ENCODE results near the gene CCDC57.

CCDC57 gene

DNA sequence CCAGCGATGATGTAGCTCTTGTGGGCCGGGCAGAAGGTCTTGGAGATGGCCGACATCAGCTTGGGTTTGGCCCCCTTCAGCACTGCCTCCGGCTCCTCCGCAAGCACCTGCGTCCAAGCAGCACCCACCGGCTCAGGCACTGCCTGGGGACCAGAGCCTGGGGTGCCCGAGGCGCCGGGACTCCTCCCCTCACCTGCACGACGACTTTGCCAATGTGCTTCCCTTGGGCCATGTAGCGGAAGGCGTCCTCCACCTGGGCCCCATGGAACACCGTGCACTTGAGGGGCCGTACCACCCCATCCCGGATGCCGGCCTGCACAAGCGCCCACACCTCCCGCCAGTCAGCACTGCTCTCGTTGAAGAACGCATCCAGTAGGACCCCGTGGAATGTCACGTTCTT, 129.6 kb downstream of the CCDC57 start:
- no peak overlapping the region for H2AFZ ChIP-seq (ENCODE audit: low read depth, low read length, severe bottlenecking)
- TF ChIP-seq EZH2phosphoT487 (conservative IDR thresholded peaks at IDR 0.05; ENCODE audit: low read length) = no peak
- TF ChIP-seq, protein P1, sequence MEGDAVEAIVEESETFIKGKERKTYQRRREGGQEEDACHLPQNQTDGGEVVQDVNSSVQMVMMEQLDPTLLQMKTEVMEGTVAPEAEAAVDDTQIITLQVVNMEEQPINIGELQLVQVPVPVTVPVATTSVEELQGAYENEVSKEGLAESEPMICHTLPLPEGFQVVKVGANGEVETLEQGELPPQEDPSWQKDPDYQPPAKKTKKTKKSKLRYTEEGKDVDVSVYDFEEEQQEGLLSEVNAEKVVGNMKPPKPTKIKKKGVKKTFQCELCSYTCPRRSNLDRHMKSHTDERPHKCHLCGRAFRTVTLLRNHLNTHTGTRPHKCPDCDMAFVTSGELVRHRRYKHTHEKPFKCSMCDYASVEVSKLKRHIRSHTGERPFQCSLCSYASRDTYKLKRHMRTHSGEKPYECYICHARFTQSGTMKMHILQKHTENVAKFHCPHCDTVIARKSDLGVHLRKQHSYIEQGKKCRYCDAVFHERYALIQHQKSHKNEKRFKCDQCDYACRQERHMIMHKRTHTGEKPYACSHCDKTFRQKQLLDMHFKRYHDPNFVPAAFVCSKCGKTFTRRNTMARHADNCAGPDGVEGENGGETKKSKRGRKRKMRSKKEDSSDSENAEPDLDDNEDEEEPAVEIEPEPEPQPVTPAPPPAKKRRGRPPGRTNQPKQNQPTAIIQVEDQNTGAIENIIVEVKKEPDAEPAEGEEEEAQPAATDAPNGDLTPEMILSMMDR (IDR thresholded peaks at IDR 0.05; ENCODE audit: insufficient read depth, low read length, poor library complexity, severe bottlenecking) = no peak
- no peak overlapping the region for H3K4me2 ChIP-seq (ENCODE audit: low read depth, low read length, poor library complexity, severe bottlenecking)
- no peaks in the 10 kb centered on the region for H4K20me1 ChIP-seq (ENCODE audit: low read depth, low read length)
- H3K9me3 ChIP-seq (ENCODE audit: insufficient read depth, low read length) = no peaks in the 10 kb centered on the region
- H3K27ac ChIP-seq (ENCODE audit: low read depth, low read length) = no peak overlapping the region
- no peaks in the 10 kb centered on the region for H3K27me3 ChIP-seq (ENCODE audit: low read length)
- no peak overlapping the region for H3K4me3 ChIP-seq (ENCODE audit: insufficient read depth, low read length, poor library complexity, severe bottlenecking)
- H3K9me2 ChIP-seq (replicated peaks; ENCODE audit: insufficient read depth, low read length) = no peaks in the 10 kb centered on the region
- no peak overlapping the region for H3K9ac ChIP-seq (ENCODE audit: low read length)
- no peaks in the 10 kb centered on the region for H3K36me3 ChIP-seq (ENCODE audit: low read length)
- H3K79me2 ChIP-seq (ENCODE audit: insufficient read depth, low read length) = no peaks in the 10 kb centered on the region
- no peaks in the 10 kb centered on the region for H3F3A ChIP-seq (ENCODE audit: insufficient read depth)

DNA sequence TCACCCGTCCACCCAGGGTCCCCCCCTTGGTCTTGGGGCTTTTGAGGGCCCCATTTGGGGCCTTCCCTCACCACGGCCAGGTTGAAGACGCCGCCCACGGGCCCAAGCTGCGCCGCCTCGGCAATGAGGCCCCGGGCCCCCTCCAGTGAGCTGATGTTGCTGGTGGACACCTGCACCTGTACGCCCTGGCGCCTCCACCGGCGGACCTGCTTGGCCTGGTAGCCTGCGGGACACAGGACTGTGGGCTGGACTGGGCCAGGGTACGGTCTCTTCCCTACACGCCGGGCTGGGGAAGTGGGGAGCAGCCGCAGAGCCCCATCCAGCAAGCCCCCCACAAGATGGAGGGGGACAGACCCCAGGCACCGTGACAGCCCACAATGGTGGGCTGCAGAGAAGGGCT, 130.2 kb downstream of the CCDC57 start:
- Histone ChIP-seq H4K20me1 (ENCODE audit: low read depth, low read length) (no peaks in the 10 kb centered on the region), H2AFZ (ENCODE audit: low read depth, low read length, severe bottlenecking) (no peak overlapping the region), H3K4me2 (ENCODE audit: low read depth, low read length, poor library complexity, severe bottlenecking) (no peak overlapping the region), H3K9me3 (ENCODE audit: insufficient read depth, low read length) (no peaks in the 10 kb centered on the region), H3K4me3 (ENCODE audit: insufficient read depth, low read length, poor library complexity, severe bottlenecking) (no peak overlapping the region), H3K36me3 (ENCODE audit: low read length) (no peaks in the 10 kb centered on the region), H3F3A (ENCODE audit: insufficient read depth) (no peaks in the 10 kb centered on the region), H3K27ac (ENCODE audit: low read depth, low read length) (no peak overlapping the region), H3K79me2 (ENCODE audit: insufficient read depth, low read length) (no peaks in the 10 kb centered on the region), H3K27me3 (ENCODE audit: low read length) (no peaks in the 10 kb centered on the region), H3K9me2 (replicated peaks; ENCODE audit: insufficient read depth, low read length) (no peaks in the 10 kb centered on the region), H3K9ac (ENCODE audit: low read length) (no peak overlapping the region)
- TF ChIP-seq, protein P1 (IDR thresholded peaks at IDR 0.05; ENCODE audit: insufficient read depth, low read length, poor library complexity, severe bottlenecking) = no peak
- no peak for TF ChIP-seq EZH2phosphoT487 (conservative IDR thresholded peaks at IDR 0.05; ENCODE audit: low read length)

DNA sequence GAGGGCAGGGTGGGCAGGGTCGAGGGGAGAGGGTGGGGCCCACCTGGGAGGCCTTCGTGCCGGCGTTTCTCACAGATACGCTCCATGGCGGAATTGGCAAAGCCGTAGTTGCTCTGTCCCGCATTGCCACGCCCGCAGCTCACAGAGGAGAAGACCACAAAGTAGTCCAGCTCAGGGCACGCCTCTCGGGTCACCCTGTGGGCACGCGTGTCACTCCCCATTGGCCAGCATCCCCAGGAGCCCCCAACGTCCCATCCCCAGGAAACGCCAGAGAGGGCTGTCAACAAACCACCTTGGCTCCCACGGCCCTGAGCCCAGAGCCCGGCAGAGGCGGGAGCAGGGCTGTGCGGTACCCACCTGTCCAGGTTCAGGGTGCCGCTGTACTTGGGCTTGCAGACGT, 130.7 kb downstream of the CCDC57 start:
- Histone ChIP-seq H4K20me1 (ENCODE audit: low read depth, low read length) (no peaks in the 10 kb centered on the region), H3K9ac (ENCODE audit: low read length) (no peak overlapping the region), H3K4me3 (ENCODE audit: insufficient read depth, low read length, poor library complexity, severe bottlenecking) (no peak overlapping the region), H3K79me2 (ENCODE audit: insufficient read depth, low read length) (no peaks in the 10 kb centered on the region), H3K27me3 (ENCODE audit: low read length) (no peaks in the 10 kb centered on the region), H3K9me3 (ENCODE audit: insufficient read depth, low read length) (no peaks in the 10 kb centered on the region), H3K9me2 (replicated peaks; ENCODE audit: insufficient read depth, low read length) (no peaks in the 10 kb centered on the region), H3K27ac (ENCODE audit: low read depth, low read length) (no peak overlapping the region), H2AFZ (ENCODE audit: low read depth, low read length, severe bottlenecking) (no peak overlapping the region), H3K4me2 (ENCODE audit: low read depth, low read length, poor library complexity, severe bottlenecking) (no peak overlapping the region), H3K36me3 (ENCODE audit: low read length) (no peaks in the 10 kb centered on the region), H3F3A (ENCODE audit: insufficient read depth) (peaks cover 1% of the 10 kb centered on the region; the same call in 1 of the 2 replicates)
- TF ChIP-seq, protein P1 (IDR thresholded peaks at IDR 0.05; ENCODE audit: insufficient read depth, low read length, poor library complexity, severe bottlenecking) = no peak
- TF ChIP-seq EZH2phosphoT487 (conservative IDR thresholded peaks at IDR 0.05; ENCODE audit: low read length) = no peak

Measured in SU-DHL-6 (cell line).